HG02973 (cell line): Measurements from ENCODE around the gene RPS6KC1.
"Not testable (repeated sequence)": the region's sequence is repeated elsewhere in the genome, so short reads cannot be mapped to it uniquely, and the experiment has no call there.

ENCODE experiments used
- ATAC-seq: cut with Tn5 transposase; IDR thresholded peaks from one replicate; pipeline ENCODE4 v1.9.1; 2021; ENCODE audit warnings: moderate library complexity; ENCODE audit not compliant: unreplicated experiment

Gene RPS6KC1

GRCh38 chr1:213054142-213054541, 3.1 kb downstream of the RPS6KC1 start:
- ATAC-seq = no peak

- ATAC-seq = no peak
Observed at GRCh38 chr1:213054733-213055591, 3.9 kb downstream of the RPS6KC1 start.

- no peak for ATAC-seq
Observed at GRCh38 chr1:213055767-213056166, 4.7 kb downstream of the RPS6KC1 start.

GRCh38 chr1:213057264-213058059, 6.4 kb downstream of the RPS6KC1 start:
- no peak for ATAC-seq

- no peak for ATAC-seq
Observed at GRCh38 chr1:213060836-213061235, 9.8 kb downstream of the RPS6KC1 start.

- no peak for ATAC-seq
Observed at GRCh38 chr1:213061263-213061662, 10.2 kb downstream of the RPS6KC1 start.

- ATAC-seq = no peak
Observed at GRCh38 chr1:213065800-213066199, 14.8 kb downstream of the RPS6KC1 start.

GRCh38 chr1:213066363-213066762, 15.3 kb downstream of the RPS6KC1 start:
- no peak for ATAC-seq

- ATAC-seq = no peak
Observed at GRCh38 chr1:213067352-213067751, 16.3 kb downstream of the RPS6KC1 start.

- peak; percentile 93 for ATAC-seq
Observed at GRCh38 chr1:213070406-213070805, 19.4 kb downstream of the RPS6KC1 start.

- peak; percentile 74 for ATAC-seq
Observed at GRCh38 chr1:213075725-213076124, 24.7 kb downstream of the RPS6KC1 start.

- no peak for ATAC-seq
Observed at GRCh38 chr1:213082420-213083111, 31.5 kb downstream of the RPS6KC1 start.

- no peak for ATAC-seq
Observed at GRCh38 chr1:213083112-213083445, 32.0 kb downstream of the RPS6KC1 start.

GRCh38 chr1:213087911-213088310, 36.9 kb downstream of the RPS6KC1 start:
- ATAC-seq = no peak

GRCh38 chr1:213089924-213090677, 39.1 kb downstream of the RPS6KC1 start:
- ATAC-seq = no peak

GRCh38 chr1:213094446-213094845, 43.4 kb downstream of the RPS6KC1 start:
- ATAC-seq = no peak

GRCh38 chr1:213095467-213095866, 44.4 kb downstream of the RPS6KC1 start:
- ATAC-seq = no peak

GRCh38 chr1:213099682-213100399, 48.8 kb downstream of the RPS6KC1 start:
- no peak for ATAC-seq

- ATAC-seq = not testable (repeated sequence)
Observed at GRCh38 chr1:213100565-213100964, 49.5 kb downstream of the RPS6KC1 start.
